ENCODE data around the gene CUX1. TPM values are rescaled to one million over a fixed set of nuclear protein-coding genes. Genes with fewer than 3 reads are reported as not detected.

Gene CUX1
- total and polyA plus RNA-seq, 2 of the 13 experiments (the other 11 are each of a cell fraction or from before 2014, with no cell fraction given) = 13.7 to 14.9 TPM

- TF ChIP-seq ATF2 (CRISPR knock-in tag; IDR thresholded peaks at IDR 0.05) = peak; percentile 63; the same call in 1 of the 2 replicates
- TF ChIP-seq RFX1 (IDR thresholded peaks at IDR 0.05) = no peak
- no peak for TF ChIP-seq ZNF550 (CRISPR knock-in tag; IDR thresholded peaks at IDR 0.05; ENCODE audit: borderline replicate concordance)
- no peak for TF ChIP-seq NFKB2 (CRISPR knock-in tag; IDR thresholded peaks at IDR 0.05; ENCODE audit: borderline replicate concordance)
- TF ChIP-seq SIX1 (CRISPR knock-in tag; IDR thresholded peaks at IDR 0.05; ENCODE audit: borderline replicate concordance) = peak; percentile 31; the same call in 1 of the 2 replicates
- no peak for TF ChIP-seq XBP1 (CRISPR knock-in tag; IDR thresholded peaks at IDR 0.05)
- no peak; the same call in 1 of the 2 replicates for TF ChIP-seq ZNF275 (CRISPR knock-in tag; IDR thresholded peaks at IDR 0.05; ENCODE audit: borderline replicate concordance)
- no peak for TF ChIP-seq ZBTB40 (IDR thresholded peaks at IDR 0.05)
- no peak for TF ChIP-seq ZBTB40 (CRISPR knock-in tag; IDR thresholded peaks at IDR 0.05)
- no peak for TF ChIP-seq ZNF557 (CRISPR knock-in tag; IDR thresholded peaks at IDR 0.05)
- no peak for TF ChIP-seq PHF5A (CRISPR knock-in tag; IDR thresholded peaks at IDR 0.05; ENCODE audit: low read depth, unreplicated experiment)
- TF ChIP-seq AFF4 (CRISPR knock-in tag; IDR thresholded peaks at IDR 0.05) = no peak
- TF ChIP-seq SAP130 (CRISPR knock-in tag; IDR thresholded peaks at IDR 0.05; ENCODE audit: low read depth) = peak; percentile 93
- peak; percentile 23; the same call in 1 of the 2 replicates for TF ChIP-seq SMC3 (IDR thresholded peaks at IDR 0.05; ENCODE audit: low read length)
- TF ChIP-seq RBAK (CRISPR knock-in tag; IDR thresholded peaks at IDR 0.05) = no peak
These were observed 207.5 kb downstream of the CUX1 start (continued) for GRCh38 chr7:102024769-102025391.
